Upper lobe of right lung (tissue), 1 donor: ENCODE results near the gene HYCC2. TPM values are rescaled to one million over a fixed set of nuclear protein-coding genes. Genes with fewer than 3 reads are reported as not detected.

Experiments
- ATAC-seq: fragments of 200-7000 bp; cut with Tn5 transposase; one replicate; pipeline ENCODE4 v1.9.1; 2020; ENCODE audit warnings: mild to moderate bottlenecking, moderate library complexity
- DNase-seq: peaks from one replicate; pipeline ENCODE4 v3.0.0-alpha.2; 2020
- H3K27ac ChIP-seq: fragments of 200-600 bp; one replicate; pipeline ENCODE4 v1.8.0; 2022
- H3K27me3 ChIP-seq: fragments of 200-600 bp; one replicate; pipeline ENCODE4 v1.8.0; 2022; ENCODE audit warnings: mild to moderate bottlenecking
- H3K36me3 ChIP-seq: fragments of 200-600 bp; one replicate; pipeline ENCODE4 v1.8.0; 2022
- H3K4me1 ChIP-seq: fragments of 200-600 bp; one replicate; pipeline ENCODE4 v1.8.0; 2022
- H3K4me3 ChIP-seq: fragments of 200-600 bp; one replicate; pipeline ENCODE4 v1.8.0; 2022; ENCODE audit warnings: mild to moderate bottlenecking
- H3K9me3 ChIP-seq: fragments of 200-600 bp; one replicate; pipeline ENCODE4 v1.8.0; 2022
- intact Hi-C: fragments of 100-400 bp; cut with DNase I; formaldehyde crosslinking; loops from one replicate; pipeline ENCODE4 v1.11.0; 2022
- total RNA-seq: library from RNA; stranded (reverse); fragmentation: NEBNext Ultra II Directional; extraction: Animal tissue kit (Norgen Biotek cat#: 25700); gene quantifications from one replicate; pipeline ENCODE4 v1.2.1, GENCODE V29; 2021
- TF ChIP-seq, protein P1 (sequence below): fragments of 200-600 bp; IDR thresholded peaks from one replicate; pipeline ENCODE4 v1.8.0; 2022; ENCODE audit warnings: antibody characterized with exemption
- donor health status: DM: no; HTN: yes; CAD: no; lungs with severe emphysema.

HYCC2 gene
- total RNA-seq, 1 donor from 2014 or later, result 32.9 TPM

DNA sequence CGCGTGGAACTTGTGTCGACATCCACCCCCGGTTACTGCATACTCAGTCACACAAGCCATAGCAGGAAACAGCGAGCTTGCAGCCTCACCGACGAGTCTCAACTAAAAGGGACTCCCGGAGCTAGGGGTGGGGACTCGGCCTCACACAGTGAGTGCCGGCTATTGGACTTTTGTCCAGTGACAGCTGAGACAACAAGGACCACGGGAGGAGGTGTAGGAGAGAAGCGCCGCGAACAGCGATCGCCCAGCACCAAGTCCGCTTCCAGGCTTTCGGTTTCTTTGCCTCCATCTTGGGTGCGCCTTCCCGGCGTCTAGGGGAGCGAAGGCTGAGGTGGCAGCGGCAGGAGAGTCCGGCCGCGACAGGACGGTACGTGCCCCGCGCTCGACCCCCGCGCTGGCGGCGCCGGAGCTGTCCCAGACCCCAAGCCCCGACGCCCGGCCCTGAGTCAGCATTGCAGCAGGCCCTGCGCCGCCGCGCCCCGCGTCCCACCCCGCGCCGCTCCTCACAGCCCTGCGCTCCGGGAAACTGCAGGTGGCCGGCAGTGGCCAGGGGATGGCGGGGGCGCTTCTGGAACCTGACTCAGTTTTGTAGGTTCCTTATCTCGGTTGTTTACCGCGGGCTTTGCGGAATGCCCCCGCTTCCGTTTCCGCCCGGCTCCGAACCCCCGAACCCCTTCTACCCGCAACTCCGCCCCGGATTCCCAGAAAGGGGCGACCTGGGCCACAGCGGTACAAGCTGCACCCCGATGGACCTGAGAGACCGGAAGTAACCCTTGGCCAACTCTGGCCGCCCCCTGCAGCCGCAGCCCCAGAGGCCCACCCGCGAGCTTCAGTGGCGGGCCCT is 44.9 kb upstream of the HYCC2 start, which contains the start of gene CFLAR:
Gene CFLAR, plus strand, starts transcription at position 50 of the 844 bp plus-strand sequence. CDS start 13,702 bp downstream, outside the sequence.
- peak; percentile 71 for ATAC-seq
- TF ChIP-seq, protein P1, sequence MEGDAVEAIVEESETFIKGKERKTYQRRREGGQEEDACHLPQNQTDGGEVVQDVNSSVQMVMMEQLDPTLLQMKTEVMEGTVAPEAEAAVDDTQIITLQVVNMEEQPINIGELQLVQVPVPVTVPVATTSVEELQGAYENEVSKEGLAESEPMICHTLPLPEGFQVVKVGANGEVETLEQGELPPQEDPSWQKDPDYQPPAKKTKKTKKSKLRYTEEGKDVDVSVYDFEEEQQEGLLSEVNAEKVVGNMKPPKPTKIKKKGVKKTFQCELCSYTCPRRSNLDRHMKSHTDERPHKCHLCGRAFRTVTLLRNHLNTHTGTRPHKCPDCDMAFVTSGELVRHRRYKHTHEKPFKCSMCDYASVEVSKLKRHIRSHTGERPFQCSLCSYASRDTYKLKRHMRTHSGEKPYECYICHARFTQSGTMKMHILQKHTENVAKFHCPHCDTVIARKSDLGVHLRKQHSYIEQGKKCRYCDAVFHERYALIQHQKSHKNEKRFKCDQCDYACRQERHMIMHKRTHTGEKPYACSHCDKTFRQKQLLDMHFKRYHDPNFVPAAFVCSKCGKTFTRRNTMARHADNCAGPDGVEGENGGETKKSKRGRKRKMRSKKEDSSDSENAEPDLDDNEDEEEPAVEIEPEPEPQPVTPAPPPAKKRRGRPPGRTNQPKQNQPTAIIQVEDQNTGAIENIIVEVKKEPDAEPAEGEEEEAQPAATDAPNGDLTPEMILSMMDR, result no peak
- Histone ChIP-seq H3K9me3 (no peaks in the 10 kb centered on the region), H3K36me3 (no peaks in the 10 kb centered on the region), H3K27me3 (no peaks in the 10 kb centered on the region), H3K4me3 (peak within 1 kb of the TSS; percentile 83), H3K27ac (peak within 1 kb of the TSS; percentile 100), H3K4me1 (peaks cover 19% of the 10 kb centered on the region)
- peak; percentile 93 for DNase-seq
- intact Hi-C loops, result loop anchor here (5.0 kb wide), 1 partner anchor 41 kb away; no protein-coding TSS in a partner anchor

DNA sequence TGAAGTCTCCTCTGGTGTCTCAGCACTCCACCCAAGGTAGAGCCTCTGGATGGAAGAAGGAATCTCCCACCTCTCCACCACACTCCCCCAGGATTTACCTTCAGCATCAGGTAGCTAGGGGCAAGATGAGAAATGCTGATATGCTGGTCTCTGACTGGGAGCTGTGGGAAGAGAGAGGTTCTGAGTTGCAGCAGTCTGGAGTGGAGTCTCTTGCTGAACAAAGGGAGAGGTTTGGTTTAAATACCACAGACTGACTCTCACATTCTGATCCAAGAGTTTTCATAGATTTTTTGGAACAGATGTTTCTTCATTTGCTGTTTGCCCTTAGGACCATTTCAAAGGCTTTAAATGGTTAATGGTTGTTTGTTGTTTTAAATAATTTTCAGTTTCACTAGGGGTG is 43.4 kb upstream of the HYCC2 start:
- TF ChIP-seq, protein P1, result no peak
- intact Hi-C loops, result loop anchor here (5.0 kb wide), 1 partner anchor 42 kb away; no protein-coding TSS in a partner anchor
- peak overlapping the region; percentile 100 for H3K27ac ChIP-seq
- H3K4me1 ChIP-seq, result peaks cover 10% of the 10 kb centered on the region
- H3K36me3 ChIP-seq, result no peaks in the 10 kb centered on the region
- no peak for DNase-seq
- no peak for ATAC-seq
- H3K4me3 ChIP-seq, result peak overlapping the region; percentile 83
- no peaks in the 10 kb centered on the region for H3K9me3 ChIP-seq
- H3K27me3 ChIP-seq, result no peaks in the 10 kb centered on the region

DNA sequence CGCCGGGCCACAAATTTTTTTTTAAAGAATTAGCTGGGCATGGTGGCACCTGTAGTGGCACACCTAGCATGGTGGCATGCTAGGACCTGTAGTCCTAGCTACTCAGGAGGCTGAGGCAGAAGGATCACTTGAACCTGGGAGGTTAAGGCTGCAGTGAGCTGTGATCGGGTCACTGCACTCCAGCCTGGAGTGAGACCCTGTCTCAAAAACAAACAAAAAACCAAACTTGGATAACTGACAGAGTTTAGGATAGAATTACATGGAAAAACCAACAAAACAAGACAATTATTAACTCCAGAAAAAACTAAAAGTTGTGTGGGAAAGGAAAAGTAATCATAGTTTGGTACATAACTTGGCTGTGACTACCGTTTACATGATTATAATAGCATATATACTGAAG is 42.9 kb upstream of the HYCC2 start:
- DNase-seq, result no peak
- Histone ChIP-seq H3K9me3 (no peaks in the 10 kb centered on the region), H3K27me3 (no peaks in the 10 kb centered on the region), H3K36me3 (no peaks in the 10 kb centered on the region), H3K27ac (no peak overlapping the region), H3K4me3 (peak overlapping the region; percentile 83), H3K4me1 (peaks cover 10% of the 10 kb centered on the region)
- intact Hi-C loops, result no loop called here
- no peak for ATAC-seq
- TF ChIP-seq, protein P1, result no peak

DNA sequence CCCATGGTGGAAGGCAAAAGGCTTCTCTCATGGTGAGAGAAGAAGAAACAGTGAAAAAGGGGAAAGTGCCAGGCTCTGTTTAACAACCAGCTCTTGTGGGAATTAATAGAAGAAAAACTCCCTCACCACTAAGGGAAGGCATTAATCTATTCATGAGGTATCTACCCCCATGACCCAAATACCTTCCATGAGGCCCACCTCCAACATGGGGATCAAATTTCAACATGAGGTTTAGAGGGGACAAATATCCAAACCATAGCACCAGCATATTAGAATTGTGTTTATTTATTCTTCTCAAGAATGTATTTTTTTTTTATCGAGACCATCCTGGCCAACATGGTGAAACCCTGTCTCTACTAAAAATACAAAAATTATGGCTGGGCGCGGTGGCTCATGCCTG is 39.6 kb upstream of the HYCC2 start:
- Histone ChIP-seq H3K4me3 (no peak overlapping the region), H3K9me3 (no peaks in the 10 kb centered on the region), H3K27me3 (no peaks in the 10 kb centered on the region), H3K36me3 (no peaks in the 10 kb centered on the region), H3K27ac (no peak overlapping the region), H3K4me1 (peaks cover 10% of the 10 kb centered on the region)
- ATAC-seq, result no peak
- TF ChIP-seq, protein P1, result no peak
- DNase-seq, result no peak
- intact Hi-C loops, result no loop called here

DNA sequence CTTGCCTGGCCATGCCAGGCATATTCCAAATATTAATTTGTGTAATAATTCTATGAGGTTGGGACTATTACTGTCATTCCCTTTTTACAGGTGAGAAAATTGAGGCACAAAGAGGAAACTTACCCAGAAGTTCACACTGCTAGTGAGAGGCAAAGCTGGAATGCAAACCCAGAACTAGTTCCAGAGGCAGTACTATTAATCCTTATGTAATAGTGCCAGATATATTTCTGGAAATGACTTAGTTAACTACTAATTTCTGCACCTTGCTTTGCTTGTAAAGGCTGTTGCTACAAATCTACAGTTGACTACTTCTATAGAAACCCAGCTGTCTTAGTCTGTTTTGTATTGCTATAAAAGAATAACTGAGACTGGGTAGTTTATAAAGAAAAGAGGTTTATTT is 39.1 kb upstream of the HYCC2 start:
- no peak for DNase-seq
- intact Hi-C loops, result no loop called here
- Histone ChIP-seq H3K27ac (no peak overlapping the region), H3K27me3 (no peaks in the 10 kb centered on the region), H3K4me1 (peaks cover 10% of the 10 kb centered on the region), H3K36me3 (no peaks in the 10 kb centered on the region), H3K9me3 (no peaks in the 10 kb centered on the region), H3K4me3 (no peak overlapping the region)
- no peak for ATAC-seq
- TF ChIP-seq, protein P1, result no peak
